ENCODE data around the gene CDC123. TPM values are rescaled to one million over a fixed set of nuclear protein-coding genes. Genes with fewer than 3 reads are reported as not detected.
"Not testable (repeated sequence)": the region's sequence is repeated elsewhere in the genome, so short reads cannot be mapped to it uniquely, and the experiment has no call there.

Gene CDC123
- total and polyA plus RNA-seq, 2 donors (not counting 3 experiments of a cell fraction or from before 2014, with no cell fraction given), result 65.6 to 106 TPM

DNA sequence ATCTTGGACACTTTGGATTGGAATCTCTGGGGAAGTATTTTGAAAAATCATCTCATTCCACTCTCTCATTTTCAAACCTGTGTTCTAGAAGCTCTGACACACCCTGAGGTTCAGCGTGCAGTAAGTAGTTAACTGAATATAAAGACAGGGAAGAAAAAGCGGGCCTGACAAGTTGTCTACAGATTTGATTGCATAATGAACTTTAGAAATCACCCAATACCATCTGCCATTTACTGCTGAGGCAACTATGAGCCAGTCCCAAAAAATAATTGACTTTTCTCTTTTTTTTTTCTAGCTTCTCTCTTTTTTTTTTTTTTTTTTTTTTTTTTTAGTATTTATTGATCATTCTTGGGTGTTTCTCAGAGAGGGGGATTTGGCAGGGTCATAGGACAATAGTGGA lies 29.5 kb downstream of the CDC123 start:
- Histone ChIP-seq H3K9me1 (replicated peaks; ENCODE audit: control insufficient read depth, extremely low read depth, insufficient read depth, low read length) (no peaks in the 10 kb centered on the region), H4K20me1 (replicated peaks; ENCODE audit: control insufficient read depth, extremely low read depth, insufficient read depth, low read length) (no peaks in the 10 kb centered on the region), H3K36me3 (ENCODE audit: control insufficient read depth in 2 of 2, extremely low read depth in 1 of 2, insufficient read depth in 2 of 2, low read length in 2 of 2) (peaks cover 0 to 3% of the 10 kb centered on the region in 2 experiments), H3K4me3 (replicated peaks in 1 of 3; ENCODE audit: insufficient read depth in 1 of 3, low read depth in 1 of 3, low read length in 3 of 3) (no peak overlapping the region), H3K4me1 (ENCODE audit: control insufficient read depth, extremely low read depth, insufficient read depth, low read length) (no peaks in the 10 kb centered on the region), H2AFZ (ENCODE audit: low read depth, low read length) (no peak overlapping the region), H3K4me2 (ENCODE audit: insufficient read depth, low read length) (no peak overlapping the region), H3K27me3 (ENCODE audit: control insufficient read depth in 2 of 2, insufficient read depth in 2 of 2, low read length in 2 of 2) (no peaks in the 10 kb centered on the region), H3K27ac (ENCODE audit: insufficient read depth, low read depth, low read length) (no peak overlapping the region), H3K79me2 (ENCODE audit: control insufficient read depth, insufficient read depth, low read length) (peaks cover 7% of the 10 kb centered on the region), H3K9me3 (replicated peaks; ENCODE audit: control insufficient read depth, insufficient read depth, low read length) (no peaks in the 10 kb centered on the region), H3K9ac (replicated peaks; ENCODE audit: extremely low read depth, insufficient read depth, low read length) (no peak overlapping the region)
- CTCF ChIA-PET, result no interaction called here
- DNase-seq (ENCODE audit: low read depth, low spot score) (no peak), FAIRE-seq (no peak)
- intact Hi-C loops (cut with micrococcal nuclease), result no loop called here
- dilution Hi-C loops (cut with MboI; ENCODE audit: extremely low pct_ligation_motif_present, low sequenced_read_pairs), result no loop called here
- no TSS peak for BruUV-seq (replicated peaks)
- no peak for TF ChIP-seq EZH2 (IDR thresholded peaks at IDR 0.05; ENCODE audit: borderline replicate concordance, low read depth, low read length, severe bottlenecking)
- no peak for TF ChIP-seq GATA2 (IDR thresholded peaks at IDR 0.05; ENCODE audit: insufficient read depth, insufficient read length, low read depth, low read length)
- no peak for TF ChIP-seq FOS (IDR thresholded peaks at IDR 0.05; ENCODE audit: borderline replicate concordance, insufficient read depth, low read length)
- no peak for TF ChIP-seq JUN (IDR thresholded peaks at IDR 0.05; ENCODE audit: borderline replicate concordance, insufficient read depth, insufficient read length, low read depth)
- no peak for TF ChIP-seq CTCF (IDR thresholded peaks at IDR 0.05; ENCODE audit: extremely low read depth in 1 of 2, insufficient read depth in 1 of 2, low read depth in 1 of 2, low read length in 2 of 2)
- no peak for TF ChIP-seq MYC (IDR thresholded peaks at IDR 0.05; ENCODE audit: low read depth, low read length)
- TF ChIP-seq POLR2A (IDR thresholded peaks at IDR 0.05; ENCODE audit: low read depth, low read length), result no peak
- TF ChIP-seq, protein P1, sequence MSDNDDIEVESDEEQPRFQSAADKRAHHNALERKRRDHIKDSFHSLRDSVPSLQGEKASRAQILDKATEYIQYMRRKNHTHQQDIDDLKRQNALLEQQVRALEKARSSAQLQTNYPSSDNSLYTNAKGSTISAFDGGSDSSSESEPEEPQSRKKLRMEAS (IDR thresholded peaks at IDR 0.05; ENCODE audit: insufficient read depth, insufficient read length), result no peak
- no peak for TF ChIP-seq POLR2AphosphoS5 (IDR thresholded peaks at IDR 0.05; ENCODE audit: insufficient read depth, low read depth, low read length)
- POLR2A ChIA-PET, result no interaction called here

GRCh38 chr10:12226438-12226837 lies 30.4 kb downstream of the CDC123 start:
- dilution Hi-C loops (cut with MboI; ENCODE audit: extremely low pct_ligation_motif_present, low sequenced_read_pairs); POLR2A ChIA-PET; H3K36me3 ChIP-seq (ENCODE audit: control insufficient read depth in 2 of 2, extremely low read depth in 1 of 2, insufficient read depth in 2 of 2, low read length in 2 of 2); DNase-seq (ENCODE audit: low read depth, low spot score); H3K79me2 ChIP-seq (ENCODE audit: control insufficient read depth, insufficient read depth, low read length); H3K4me3 ChIP-seq (replicated peaks in 1 of 3; ENCODE audit: insufficient read depth in 1 of 3, low read depth in 1 of 3, low read length in 3 of 3); H3K27me3 ChIP-seq (ENCODE audit: control insufficient read depth in 2 of 2, insufficient read depth in 2 of 2, low read length in 2 of 2); H3K9ac ChIP-seq (replicated peaks; ENCODE audit: extremely low read depth, insufficient read depth, low read length); CTCF ChIA-PET; intact Hi-C loops (cut with micrococcal nuclease); H3K4me1 ChIP-seq (ENCODE audit: control insufficient read depth, extremely low read depth, insufficient read depth, low read length); H3K27ac ChIP-seq (ENCODE audit: insufficient read depth, low read depth, low read length); H3K9me3 ChIP-seq (replicated peaks; ENCODE audit: control insufficient read depth, insufficient read depth, low read length); BruUV-seq (replicated peaks); H4K20me1 ChIP-seq (replicated peaks; ENCODE audit: control insufficient read depth, extremely low read depth, insufficient read depth, low read length); H3K9me1 ChIP-seq (replicated peaks; ENCODE audit: control insufficient read depth, extremely low read depth, insufficient read depth, low read length); FAIRE-seq; H2AFZ ChIP-seq (ENCODE audit: low read depth, low read length); H3K4me2 ChIP-seq (ENCODE audit: insufficient read depth, low read length): not testable (repeated sequence)

Data from endothelial cell of umbilical vein (primary cell).